GM19397 (cell line): ENCODE data around the gene SH2D3A.

Source experiments
- ATAC-seq: cut with Tn5 transposase; IDR thresholded peaks from one replicate; pipeline ENCODE4 v1.9.1; 2021; ENCODE audit warnings: mild to moderate bottlenecking, moderate library complexity; ENCODE audit not compliant: unreplicated experiment

The SH2D3A gene

DNA sequence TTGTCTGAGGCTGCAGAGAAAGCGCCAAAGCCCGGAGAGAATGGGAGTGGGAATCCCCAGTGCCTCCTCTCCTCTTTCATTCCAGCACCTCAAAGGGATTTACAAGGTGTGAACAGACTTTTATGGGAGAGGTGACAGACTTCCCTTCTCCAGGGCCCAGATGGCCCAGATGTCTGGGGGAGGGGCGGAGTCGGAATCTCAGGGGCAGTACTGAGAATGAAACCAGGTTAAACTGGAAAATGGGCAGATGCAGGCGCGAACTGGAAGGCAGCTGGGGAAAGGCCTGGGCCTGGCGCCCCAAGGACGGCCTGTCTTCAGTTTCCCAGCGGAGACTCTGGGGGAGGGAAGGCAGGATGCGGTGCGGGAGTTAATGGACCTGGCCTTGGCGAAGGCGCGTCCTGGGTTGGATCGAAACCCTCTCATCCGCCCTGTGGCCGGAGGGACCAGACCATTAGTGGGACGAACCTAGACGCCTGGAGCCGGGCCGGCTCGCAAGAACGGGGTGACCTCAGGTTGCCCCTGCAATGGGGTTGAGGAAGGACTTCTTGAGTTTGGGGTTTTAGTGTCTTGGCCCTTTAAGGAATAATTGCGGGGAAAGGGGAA is 28.3 kb downstream of the SH2D3A start:
- no peak for ATAC-seq

DNA sequence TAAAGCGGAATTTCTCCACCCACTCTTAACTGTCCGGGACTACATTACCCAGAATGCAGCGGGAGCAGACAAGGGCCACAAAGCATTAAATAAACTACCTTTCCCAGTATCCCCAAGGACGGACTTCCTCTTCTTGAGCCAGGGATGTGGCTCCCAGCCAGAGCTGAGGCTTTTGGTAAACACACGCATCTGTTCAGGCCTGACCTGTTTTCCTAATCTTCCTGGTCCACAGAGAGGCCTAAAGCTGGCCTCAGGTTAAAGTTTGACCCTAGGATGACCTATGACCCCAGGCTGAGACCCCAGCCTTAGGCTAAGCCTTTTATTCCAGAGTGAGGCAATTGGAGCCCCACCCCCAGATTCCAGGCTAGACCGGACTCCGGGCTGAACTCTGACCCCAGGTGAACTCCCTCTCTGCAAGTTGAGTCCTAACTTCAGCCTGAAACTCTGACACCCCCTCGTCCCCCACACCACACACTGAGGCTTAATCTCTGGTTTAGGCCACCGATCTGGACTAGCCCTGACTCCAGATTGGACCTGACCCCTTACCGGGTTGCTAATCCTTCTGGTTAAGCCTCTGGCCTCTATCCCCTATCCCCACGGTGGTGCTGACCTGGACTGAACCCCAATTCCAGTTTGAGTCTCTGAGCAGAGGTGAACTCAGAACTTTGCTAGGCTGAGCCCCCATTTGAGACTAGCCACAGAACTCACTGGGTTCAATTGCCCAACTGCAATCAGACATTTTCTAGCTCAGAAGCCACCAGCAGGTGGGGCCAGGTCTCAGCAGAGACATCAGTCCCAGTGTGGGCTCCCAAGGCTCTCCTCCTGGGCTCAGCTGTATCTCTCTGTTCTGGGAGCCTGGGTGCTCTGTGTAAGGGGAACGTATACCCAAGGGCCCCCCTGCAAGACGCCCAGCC is 29.1 kb downstream of the SH2D3A start:
- no peak for ATAC-seq

DNA sequence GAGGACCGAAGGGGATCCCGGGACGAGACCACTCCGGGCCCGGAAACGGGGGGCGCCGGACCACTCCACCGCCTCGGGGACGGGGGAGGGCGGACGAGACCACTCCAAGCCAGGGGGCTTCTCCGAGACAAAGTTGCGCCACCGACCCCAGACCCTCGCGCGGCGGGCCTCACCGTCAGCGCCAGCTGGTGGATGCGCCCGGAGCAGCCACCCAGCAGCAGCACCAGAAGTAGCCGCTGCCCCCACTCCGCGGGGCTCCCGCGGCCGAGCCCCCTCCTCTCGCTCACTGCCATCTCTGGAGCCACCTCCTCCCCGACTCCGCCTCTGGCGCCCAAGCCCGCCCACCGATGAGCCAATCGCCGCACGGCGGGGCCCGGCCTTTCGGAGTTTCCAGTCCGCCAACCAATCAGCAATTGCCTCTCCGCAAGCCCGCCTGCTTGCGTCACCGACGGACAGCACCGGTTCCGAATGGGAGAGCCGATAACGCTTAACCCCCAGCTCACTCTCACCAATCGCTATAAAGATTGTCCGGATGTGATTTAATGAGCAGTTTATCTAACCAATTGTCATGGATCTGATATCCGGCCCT is 29.9 kb downstream of the SH2D3A start, which contains the start of gene GPR108:
TSS of gene GPR108 (minus strand) at position 297 of the 589 bp plus-strand sequence. CDS start at position 293, 4 bp downstream.
- ATAC-seq: peak; percentile 57

DNA sequence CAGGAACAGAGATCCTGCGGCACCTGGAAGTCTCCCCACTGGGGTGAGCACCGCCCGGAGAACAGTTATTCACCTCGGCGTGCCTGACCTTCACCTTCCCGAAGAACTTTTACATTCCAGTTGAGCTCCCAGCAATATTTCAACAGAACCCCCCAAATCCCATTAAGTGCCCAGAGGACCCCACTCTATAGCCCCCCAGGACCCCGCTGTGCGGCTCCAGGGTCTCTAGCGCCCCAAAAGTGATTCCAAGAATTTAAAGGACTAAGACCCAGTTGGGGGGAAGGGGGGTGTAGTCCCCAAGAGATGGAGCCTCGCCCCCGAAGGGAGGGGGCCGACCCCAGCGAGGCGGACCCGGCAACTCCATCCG is 30.3 kb downstream of the SH2D3A start:
- ATAC-seq: no peak

DNA sequence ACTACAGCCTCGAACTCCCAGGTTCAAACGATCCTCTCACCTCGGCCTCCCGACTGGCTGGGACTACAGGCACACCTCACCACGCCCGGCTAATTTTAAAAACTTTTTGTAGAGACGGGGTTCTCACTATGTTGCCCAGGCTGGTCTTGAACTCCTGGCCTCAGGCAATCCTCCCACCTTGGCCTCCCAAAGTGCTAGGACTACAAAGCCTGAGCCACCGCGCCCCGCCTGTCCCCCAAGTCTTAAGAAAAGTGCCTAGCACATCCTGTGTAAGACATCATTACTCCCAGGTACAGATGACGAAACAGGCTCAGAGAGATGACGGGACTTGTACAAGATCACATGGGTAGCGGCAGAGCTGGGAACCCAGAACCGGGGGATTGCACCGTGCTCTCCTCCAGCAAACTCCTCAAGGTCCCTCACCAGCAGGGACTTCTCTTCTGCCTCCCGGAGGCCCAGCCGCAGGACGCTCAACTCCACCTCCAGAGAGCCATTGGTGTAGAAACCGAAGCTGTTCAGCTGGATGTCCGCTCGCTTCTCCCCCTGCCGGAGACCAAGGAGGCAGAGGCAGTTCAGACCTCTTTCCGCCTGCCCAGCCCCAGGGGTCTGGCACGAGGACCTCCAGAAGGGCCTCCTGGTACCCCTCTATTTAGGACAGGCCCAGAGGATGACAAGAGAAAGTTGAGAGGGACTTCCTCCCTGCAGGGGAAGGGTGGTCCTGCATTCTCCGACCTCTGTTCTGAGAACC is 30.9 kb downstream of the SH2D3A start:
- no peak for ATAC-seq

DNA sequence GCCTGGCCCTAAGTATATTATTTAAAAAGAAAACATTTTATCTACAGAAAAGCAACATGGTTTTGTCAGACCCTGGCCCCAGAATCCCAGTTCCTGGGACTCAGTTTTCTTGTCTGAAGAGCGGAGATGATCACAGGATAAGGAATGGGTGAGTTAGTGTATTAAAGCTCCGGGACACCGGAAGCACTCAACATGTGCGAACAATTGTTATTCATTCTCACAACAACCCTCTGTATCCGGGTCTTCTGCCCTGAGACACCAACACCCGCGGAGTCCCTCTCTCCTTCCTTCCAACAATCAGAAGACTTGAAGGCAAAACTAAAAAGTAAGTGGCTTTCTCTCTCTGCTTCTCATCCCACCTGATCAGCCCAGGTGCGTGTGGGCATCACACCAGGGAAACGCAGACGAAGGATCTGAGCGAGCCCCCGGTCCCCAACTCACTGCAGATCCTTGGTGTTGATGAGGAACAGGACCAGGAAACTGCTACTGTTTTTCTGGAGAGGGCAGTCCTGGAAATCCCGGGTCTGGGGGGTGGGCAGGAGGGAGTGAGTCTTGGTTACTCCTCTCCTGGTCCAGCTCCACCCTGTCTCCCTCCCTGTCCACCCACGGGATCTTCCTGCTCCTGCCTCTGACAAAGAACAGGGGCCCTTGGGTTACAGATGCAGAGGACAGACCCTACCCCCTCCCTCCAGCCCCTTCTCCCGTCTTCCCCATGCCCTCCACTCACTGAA is 31.9 kb downstream of the SH2D3A start:
- no peak for ATAC-seq

DNA sequence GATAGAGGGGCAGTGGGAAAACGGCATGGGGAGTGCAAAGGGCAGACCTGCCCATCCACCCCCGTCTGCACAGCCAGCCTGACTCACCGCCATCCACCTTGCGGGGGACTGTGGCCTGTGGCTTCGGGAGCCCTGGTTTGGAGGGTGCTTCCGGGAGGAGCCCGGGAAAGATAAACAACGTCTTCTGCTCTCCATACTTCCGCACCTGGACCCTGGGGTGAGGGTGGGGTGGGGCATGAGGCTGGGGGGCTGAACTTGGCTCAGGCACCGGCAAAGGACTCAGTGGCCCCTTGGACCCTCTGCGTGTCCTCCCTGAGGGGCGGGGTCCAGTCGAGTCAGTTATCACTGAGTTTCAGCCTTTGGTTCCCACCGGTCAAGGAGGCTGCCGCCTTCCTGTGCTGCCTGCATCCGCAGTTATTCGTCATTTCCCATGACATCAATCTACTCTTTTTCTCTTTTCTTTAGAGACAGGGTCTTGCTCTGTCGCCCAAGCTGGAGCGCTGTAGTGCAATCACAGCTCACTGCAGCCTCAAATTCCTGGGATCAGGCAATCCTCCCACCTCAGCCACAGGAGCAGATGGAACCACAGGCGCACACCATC is 33.0 kb downstream of the SH2D3A start:
- no peak for ATAC-seq

DNA sequence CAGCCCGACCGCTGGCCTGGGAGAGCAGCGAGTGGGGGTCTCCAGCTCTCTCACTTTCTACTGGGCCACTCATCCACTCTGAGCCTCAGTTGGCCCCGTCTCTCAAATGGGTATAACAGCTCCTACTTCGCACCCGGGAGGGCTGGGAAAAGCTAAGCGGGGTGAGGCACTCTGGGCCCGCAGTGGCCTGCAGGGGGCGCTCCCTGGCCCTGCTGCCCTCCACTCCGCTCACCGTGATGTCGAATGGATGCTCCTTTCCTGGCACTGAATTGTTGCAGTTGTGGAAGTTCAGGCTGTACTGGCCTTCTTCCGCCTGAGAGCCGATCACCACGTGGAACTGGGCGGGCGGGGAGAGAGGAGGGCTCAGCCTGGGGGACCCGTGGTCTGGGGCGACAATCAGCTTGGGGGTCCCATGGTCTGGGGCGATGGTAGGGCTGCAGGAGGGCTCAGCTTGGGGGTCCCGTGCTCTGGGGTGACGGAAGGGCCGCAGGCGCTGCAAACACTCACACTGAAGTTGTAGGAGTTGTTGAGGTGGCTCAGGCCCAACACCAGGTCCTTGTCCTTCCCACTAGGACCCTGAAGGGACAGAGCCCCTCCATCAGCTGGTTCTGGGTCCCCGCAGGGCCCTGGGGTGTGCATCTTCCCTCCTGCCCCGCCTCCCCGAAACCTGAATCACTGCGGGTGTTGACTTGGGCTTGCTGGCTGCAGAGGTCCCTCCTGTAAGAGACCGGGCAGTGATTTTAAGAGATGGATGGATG is 33.7 kb downstream of the SH2D3A start:
- ATAC-seq: no peak

DNA sequence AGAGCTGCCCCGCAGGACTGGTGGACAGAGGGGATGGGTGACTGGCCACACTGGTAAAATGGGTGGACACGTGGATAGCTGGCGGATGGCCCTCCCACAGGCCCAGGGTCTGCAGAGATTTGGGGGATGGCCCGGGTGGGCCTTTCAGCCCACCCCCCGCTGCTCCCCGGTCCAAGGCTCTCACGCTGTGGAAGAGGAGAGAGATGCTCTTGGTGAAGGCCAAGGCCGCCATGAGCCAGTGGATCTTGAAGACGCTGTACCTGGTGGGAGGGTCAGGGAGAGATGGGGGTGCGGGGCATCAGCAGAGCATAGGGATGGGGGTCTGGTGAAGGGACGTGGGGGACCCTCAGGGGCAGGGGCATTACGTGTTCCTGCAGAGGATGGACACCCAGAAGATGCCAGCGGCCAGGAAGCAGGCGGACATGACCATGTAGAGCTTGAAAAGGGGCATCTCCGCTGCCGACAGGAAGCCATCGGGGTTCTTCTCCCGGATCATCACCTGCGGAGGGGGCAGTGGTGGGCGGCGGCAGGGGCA is 34.4 kb downstream of the SH2D3A start:
- ATAC-seq: no peak

DNA sequence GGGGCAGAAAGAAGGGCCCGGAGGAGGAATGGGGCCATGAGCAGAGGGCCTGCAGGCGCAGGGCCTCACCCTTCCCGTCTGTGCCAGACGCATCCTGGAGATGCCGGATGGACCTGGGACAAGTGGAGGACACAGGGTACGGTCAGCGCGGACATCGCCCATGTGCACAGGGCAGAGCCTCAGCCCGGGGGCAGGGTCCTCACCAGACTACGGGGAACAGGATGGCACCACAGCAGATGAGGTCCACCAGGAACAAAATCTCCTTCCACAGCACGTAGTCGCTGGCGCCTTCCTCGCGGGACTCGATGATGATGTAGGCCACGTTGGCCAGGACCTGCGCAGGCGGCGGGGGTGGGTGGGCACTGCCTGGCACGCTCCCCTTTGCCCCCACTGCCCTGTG is 35.4 kb downstream of the SH2D3A start:
- no peak for ATAC-seq

DNA sequence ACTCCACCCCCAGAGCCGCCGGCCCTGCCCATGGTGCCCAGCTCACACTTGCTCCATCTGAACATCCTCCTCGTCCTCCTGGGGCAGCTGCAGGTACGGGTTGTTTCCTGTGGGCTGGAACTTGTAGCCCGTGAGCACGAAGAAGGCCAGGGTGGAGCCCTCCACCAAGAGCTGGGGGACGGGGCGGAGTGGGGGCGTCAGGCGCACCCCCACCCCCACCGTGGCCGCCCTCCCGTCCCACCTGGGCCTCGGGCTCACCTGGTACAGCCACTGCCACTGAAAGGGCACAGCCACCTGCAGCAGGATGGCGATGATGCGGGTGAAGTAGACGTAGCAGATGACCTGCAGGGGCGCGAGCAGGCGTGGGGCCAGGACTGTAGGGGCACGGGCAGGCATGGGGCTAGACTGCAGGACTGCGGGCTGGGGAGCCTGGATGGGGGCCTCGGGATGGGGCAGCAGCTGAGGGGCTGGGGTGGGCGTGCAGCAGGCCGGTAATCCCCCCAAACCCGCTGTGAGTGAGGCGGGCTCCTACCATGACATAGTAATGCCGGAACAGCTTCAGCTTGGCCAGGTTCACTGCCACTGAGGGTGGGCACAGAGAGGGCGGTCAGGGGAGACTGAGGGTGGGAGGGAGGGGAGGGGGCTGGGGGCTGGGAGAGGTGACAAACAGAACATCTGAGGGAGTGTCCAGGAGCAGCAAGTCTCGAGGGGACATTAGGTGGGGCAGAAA is 36.1 kb downstream of the SH2D3A start:
- no peak for ATAC-seq

DNA sequence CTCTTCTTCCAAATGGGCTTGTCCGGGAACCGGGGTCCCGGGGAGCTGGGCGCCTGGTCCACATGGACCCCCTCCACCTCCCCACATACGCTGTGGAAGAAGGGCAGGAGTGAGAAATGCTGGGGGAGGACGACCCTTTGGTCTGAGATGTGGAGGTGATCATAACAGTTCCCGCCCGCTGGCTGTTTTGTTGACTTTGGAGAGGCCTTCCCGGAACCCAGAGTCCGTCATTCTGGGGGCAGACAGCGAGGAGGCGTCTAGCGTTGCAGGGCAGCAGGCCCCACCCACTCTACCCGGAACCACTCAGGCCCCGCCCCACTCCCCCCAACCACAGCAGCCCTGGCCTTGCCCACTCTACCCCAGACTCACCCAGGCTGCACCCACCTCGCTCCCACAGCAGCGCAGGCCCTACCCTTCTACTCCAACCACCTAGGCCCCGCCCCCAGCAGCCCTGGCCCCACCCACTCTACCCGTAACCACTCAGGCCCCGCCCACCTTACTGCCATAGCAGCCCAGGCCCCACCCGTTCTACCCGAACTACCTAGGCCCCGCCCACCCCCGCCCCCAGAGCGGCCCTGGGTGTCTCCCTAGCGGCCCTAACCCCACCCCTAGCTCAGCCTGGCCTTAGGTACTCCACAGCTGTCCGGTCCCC is 37.0 kb downstream of the SH2D3A start:
- ATAC-seq: no peak

DNA sequence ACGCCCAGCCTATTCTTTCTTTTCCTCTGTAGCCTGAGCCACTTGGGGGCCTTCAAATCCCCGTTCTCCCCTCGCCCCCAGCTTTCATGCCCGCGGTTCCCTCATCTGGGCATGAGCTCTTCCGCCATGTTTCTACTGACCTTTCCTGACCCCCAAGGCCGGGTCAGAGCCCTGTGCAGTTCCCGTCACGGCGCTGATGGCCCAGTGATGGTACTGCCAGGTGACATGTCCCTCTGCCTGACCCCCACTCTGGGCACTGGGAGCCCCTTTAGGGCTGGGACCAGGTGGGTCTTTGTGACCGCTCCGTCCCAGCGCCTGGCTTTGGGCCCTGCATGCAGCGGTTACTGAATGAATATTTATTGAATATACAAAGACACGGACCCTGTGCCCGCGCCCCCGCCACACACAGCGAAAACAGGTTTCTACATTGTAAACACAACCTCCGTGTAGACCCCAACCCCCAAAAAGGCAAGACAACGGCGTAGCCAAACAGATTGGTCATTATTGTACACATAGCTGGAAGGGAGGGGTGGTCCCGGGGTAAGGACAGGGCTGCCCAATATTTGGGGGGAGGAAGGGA is 37.6 kb downstream of the SH2D3A start:
- no peak for ATAC-seq

DNA sequence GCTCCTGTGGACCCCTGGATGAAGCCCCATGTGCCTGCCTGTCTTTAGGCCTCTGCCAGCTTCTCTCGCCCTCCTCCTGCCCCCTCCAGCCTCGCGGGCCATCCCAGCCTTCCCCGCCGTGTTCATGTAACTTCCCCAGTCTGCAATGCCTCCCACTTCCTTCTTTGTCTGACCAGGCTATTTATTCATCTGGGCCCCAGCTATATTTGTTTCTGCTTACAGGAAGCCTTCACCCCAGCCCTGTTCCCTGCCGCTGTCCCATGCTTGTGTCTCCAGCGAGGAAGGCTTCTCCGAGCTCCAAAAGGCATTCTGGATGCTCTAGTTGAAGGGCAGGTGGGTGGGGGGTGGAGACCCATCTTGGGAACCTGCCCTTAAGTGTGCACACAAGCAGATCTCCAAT is 38.9 kb downstream of the SH2D3A start:
- ATAC-seq: no peak

DNA sequence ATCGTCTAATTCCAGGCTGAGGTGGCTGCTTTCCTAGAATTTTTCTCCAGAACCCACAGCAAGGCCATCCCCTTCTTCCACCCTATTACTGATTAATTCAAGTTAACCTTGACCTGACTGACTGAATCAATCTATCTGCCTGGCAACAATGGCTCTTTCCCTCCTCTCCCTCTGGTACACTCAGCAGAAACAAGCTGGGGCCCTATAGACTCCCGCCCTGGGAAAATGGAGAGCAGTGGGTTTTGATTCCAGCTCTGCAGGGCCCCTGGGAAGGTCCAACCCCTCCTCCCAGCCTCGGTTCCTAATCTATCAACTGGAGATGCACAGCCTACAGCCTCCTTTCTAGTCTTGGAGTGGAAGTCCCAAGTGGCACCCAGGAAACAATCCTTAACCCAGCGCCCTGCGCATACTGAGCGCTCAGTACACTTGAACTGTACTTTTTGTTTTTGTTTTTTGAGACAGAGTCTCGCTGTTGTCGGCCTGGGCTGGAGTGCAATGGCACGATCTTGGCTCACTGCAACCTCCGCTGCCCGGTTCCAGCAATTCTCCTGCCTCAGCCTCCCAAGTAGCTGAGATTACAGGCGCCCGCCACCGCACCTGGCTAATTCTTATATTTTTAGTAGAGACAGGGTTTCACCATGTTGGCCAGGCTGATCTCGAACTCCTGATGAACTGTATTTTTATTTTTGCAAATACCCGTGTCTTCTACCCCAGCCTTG is 41.6 kb downstream of the SH2D3A start:
- no peak for ATAC-seq

DNA sequence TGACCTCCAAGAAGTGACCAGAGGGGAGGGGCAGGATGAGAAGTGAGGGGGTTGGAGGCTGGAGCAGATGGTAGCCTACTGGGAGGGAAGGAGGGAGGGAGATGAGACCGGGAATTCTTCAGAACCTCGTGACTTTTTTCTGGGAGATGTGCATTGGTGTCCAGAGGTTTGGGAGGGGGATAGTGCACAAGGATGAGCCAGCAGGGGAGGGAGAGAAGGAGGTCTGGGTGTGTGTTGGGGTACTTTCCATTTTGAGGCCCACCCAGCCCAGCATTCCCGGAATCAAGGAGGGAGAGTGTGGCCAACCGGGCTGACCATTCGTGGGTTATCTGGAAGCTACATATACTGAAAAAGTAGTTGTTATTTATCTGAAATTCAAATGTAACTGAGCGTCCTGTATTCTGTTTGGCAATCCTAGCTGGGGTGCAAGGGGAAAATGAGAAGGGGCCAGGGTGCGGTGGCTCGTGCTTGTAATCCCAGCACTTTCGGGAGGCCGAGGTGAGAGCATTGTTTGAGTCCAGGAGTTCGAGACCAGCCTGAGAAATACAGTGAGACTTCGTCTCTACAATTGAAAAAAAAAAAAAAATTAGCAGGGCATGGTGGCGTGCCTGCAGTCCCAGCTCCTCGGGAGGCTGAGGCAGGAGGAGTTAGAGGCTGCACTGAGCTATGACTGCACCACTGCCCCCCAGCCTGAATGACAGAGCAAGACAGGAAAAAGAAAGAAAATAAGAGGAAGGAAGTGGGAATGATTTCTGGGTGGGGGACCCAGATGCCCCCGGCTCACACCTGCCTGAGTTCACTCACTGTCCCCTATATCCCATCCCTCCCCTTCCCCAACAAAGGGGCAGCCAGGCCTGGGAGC is 42.4 kb downstream of the SH2D3A start:
- no peak for ATAC-seq
